ENCODE data around the gene DVL1.
"Not testable (repeated sequence)": the region's sequence is repeated elsewhere in the genome, so short reads cannot be mapped to it uniquely, and the experiment has no call there.

Gene DVL1

GRCh38 chr1:1349256-1350012, at the start of gene DVL1:
TSS of gene DVL1 (minus strand) at chr1:1349418. CDS start at chr1:1349065, 353 bp downstream.
- DNase-seq = no peak

GRCh38 chr1:1398677-1399186, 49.5 kb upstream of the DVL1 start:
- no peak for DNase-seq

GRCh38 chr1:1397839-1398523, 48.8 kb upstream of the DVL1 start:
- DNase-seq = no peak

DNA sequence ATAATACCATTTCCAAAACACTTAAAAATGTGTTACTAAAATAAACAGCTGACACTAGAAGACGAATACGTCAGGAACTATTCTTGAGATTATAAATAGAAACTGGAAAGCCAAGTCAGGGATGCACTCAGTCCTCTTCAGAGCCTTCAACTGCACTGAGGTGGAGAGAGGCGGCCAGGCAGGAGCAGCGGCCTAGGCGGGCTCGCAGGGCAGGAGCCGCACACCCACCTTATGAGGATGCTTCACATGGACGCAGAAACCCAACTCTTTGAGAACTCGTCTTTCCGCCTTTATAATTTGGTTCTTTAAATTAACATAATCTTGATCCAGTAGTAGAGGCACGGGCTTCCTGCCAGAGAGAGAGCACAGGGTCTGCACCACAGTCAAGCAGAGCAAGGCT, 45.9 kb upstream of the DVL1 start:
- DNase-seq = no peak

DNA sequence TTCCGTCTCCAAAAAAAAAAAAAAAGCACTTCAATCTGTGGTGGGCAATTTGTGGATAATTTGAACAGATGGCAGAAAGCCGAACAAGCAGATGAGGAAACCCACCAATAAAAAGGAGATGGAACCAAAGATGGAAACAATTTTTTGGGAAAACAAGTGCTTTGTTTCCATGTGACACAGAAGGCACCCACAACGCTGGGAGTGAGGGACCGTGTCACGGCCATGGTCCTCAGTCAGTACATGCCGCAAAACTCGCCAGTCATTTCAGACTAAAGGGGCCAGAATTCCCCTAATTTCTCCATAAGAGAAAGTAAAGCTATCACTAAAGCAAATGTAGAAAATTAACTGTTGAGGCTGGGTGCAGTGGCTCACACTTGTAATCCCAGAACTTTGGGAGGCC, 44.9 kb upstream of the DVL1 start:
- DNase-seq = no peak

GRCh38 chr1:1393428-1393827, 44.2 kb upstream of the DVL1 start:
- no peak for DNase-seq

- DNase-seq = no peak
Measured at GRCh38 chr1:1393014-1393413, 43.8 kb upstream of the DVL1 start.

DNA sequence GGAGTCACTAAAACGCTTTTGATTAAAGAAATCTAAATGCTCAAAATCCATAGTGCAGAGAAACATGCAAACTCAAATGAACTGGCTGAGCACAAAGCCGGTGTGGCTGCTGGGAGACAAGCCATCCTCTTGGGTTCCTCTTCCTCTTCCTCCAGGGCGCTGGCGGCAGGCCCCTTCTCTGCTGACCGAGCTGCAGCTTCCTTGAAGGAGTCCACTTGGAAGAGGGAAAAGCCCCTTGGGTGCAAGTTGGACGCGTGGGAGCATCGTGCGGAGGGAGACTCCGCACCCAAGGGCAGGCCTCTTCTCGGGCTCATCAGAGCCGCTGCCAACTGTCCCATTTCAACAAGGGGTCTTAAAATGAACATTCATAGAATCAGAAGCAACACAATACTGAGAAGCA, 42.0 kb upstream of the DVL1 start:
- DNase-seq = no peak

DNA sequence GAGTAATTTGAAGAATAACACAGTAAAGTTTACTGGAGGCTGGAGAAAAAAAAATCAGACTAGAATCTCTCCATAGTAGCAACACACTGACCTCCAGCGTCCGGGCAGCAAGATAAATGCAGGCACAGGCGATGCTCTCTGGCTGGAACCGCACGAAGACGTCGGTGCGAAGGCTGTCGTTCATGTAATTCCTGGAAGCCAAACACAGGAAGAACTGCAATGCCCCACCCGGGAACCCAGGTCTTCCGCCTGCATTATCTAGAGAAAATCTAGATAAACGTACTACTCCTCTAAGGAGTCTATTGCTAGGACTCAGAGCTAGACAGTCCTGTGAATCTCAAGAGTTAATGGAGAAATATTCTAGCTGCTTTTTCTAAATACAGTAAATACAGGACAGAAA, 41.5 kb upstream of the DVL1 start:
- no peak for DNase-seq

DNA sequence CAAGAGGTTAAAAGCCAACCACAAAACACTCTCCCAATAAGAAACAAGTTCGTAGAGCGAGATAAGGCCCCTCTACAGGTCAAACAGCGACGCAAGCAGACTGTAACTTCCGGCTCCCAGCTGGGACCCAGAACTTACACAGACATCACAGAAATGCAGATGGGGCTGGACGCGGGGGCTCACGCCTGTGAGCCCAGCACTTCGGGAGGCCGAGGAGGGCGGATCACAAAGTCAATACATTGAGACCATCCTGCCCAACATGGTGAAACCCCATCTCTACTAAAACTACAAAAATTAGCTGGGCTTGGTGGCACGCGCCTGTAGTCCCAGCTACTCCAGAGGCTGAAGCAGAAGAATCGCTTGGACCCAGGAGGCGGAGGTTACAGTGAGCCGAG, 38.9 kb upstream of the DVL1 start:
- no peak for DNase-seq

DNA sequence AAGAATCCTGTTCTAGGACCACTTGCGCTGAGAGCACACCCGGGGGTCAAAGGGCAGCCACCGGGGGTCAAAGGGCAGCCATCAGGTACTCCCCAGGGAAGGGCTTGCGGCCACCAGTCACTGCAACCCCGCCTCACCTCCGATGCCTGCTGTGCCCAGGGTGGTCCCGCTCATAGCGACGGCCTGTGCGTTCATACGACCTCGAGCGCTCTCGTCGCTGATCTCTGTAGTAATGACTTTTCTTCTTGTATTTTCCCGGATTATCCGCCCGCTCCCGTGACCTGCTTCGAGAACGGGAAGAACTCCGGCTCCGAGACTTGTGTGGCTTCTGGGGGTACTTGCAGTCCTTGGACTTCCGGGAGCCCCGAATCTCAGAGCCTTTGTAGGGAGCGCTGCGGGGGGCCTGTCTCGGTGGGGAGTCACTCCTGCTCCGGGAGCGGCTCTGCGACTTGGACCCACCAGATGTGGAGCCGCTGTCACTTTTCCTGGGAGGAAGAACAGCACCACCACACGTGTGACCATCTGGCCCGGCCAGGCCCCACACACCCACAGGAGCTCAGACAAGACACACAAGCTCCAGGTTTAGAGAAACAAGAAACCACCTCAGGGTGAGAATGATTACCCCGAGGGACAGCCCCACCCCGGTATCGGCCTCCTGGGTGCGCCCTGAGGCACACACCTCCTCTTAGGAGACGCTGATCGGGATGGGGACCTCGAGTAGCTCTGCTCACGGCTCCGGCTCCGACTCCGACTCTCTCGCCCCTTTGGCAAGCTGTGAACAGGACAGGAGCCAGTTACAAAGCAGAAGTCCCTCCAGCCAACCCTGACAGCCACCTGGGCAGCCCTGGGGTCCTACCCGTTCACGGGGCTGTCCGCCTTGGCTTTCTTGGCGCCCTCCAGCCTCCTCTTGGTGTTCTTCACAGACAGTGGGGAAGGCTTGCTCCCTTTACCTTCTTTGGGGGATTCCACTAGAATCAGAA, 38.2 kb upstream of the DVL1 start:
- no peak for DNase-seq

- no peak for DNase-seq
Measured at GRCh38 chr1:1385931-1386330, 36.7 kb upstream of the DVL1 start.

GRCh38 chr1:1385339-1385738, 36.1 kb upstream of the DVL1 start:
- DNase-seq = not testable (repeated sequence)

GRCh38 chr1:1381294-1381693, 32.1 kb upstream of the DVL1 start:
- no peak for DNase-seq

GRCh38 chr1:1380860-1381259, 31.6 kb upstream of the DVL1 start:
- no peak for DNase-seq

- DNase-seq = no peak
Measured at GRCh38 chr1:1377540-1378205, 28.5 kb upstream of the DVL1 start.

DNA sequence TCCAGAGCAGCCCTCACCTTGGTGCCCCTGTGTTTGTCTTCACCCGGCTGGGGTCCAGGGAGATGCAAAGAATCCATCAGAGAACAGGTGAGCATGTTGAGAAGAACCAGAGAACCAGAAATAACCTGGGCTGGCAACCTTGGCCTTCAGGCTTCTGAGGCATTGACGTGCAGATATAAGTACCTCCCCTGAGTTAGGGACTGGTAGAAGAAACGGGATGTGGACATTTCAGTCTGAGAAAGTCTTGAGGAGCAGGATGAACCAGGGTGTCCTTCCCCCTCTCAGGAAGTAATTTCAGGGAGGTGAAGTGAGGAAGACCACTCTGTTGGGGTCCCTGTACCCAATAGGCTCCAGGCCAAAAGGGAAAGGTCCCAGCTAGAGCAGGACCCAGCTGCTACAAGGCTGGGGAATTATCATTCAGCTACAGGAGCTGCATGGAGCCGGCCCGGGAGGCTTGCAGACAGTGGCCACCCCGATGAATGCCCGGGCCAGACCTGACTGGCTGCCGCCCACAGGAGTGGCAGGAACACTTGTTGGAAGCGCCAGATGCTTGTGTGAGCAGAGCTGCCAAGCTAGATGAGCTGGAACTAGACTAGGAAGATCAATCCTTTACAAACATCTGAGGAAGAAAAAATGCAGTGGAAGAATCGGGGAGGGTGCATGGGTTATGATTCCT, 27.5 kb upstream of the DVL1 start:
- DNase-seq = no peak

DNA sequence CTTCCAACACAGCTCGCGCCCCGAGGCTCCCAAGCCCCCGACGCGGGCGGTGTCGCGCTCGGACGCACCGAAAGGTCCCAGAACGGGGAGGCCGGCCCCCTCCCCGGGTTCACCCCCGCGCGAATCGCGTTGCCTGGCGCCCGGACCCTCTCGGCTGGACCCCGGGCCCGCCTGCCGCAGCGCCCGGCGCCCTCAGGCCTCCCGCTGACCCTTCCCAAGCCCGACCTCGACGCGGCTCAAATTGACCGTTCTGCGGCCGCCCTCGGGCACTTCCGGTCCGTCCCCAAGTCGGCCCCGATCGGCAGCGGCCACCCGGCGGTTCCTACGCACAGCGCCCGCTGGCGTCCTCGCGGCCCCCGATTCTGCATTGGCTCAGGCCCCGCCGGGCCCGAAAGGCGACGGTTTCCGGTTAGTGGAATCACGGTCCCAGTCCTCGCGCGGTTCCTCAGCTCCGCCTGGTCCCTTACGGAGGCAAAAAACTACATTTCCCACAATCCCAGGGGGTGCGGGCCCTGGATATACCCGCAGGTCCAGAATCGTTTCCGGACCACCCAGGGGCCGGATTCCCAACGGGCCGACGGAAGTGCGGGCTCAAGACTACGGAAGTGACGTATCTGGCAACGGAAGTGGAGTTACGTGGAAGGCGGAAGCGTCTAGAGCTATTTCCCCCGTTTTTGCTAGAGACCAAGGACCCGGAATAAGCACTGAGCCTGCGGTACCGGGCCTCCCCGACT, 25.9 kb upstream of the DVL1 start, which contains the start of gene AURKAIP1:
TSS of gene AURKAIP1 (minus strand) at position 279 of the 734 bp plus-strand sequence. CDS start 451 bp downstream, outside the sequence.
- DNase-seq = peak; percentile 99

GRCh38 chr1:1374589-1374928, 25.3 kb upstream of the DVL1 start:
- DNase-seq = no peak

DNA sequence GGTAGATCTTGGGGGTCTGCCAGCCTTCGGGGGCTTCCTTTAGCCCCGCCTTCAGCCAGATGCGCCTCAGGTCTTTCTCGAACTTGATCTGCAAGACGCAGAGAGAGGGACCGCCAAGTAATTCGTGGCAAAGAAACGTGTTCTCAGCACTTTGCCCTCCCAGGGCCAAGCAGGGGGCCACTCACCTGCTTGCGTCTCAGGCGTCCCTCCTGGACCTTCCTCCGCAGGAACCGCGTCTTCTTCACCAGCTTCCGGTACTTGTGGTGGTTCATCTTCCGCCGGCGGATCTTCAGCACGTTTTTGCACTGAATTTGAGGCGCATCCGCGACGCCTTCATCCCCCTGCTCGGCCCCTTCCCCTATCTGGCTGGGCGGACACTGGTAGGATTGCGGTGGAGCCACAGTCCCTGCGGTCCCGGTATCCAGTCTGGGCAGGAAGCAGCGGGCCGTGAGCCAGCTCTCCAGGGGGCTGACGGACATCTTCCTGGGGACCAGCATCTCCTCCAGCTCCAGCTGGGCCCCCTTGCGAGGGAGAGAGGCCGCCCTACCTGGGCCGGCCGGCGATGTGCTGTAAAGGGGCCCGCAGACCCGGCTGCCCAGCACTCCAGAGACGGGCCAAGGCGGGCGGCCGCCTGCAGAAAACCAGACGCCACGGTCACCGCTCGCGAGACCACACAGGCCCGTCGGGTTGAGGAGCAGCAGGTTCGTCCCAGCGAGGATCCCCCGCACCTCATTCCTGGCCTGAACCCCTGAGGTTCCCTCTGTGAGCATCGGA, 24.8 kb upstream of the DVL1 start:
- no peak for DNase-seq
